Testis (tissue), 2 donors: Measurements from ENCODE around the gene COPS9.

Experiments used
- CTCF ChIP-seq, 3 experiments: fragments of 450-650 bp in 2 of 3; fragments of 200-600 bp in 1 of 3; sonication (generic) in 1 of 3; IDR thresholded peaks; one replicate each; pipeline ENCODE4 v1.5.1; 2016 to 2019; ENCODE audit warnings: antibody characterized with exemption in 3 of 3, mild to moderate bottlenecking in 2 of 3, moderate library complexity in 1 of 3
- POLR2A ChIP-seq: fragments of 450-650 bp; IDR thresholded peaks from one replicate; pipeline ENCODE4 v1.6.1; 2017; ENCODE audit warnings: antibody characterized with exemption, mild to moderate bottlenecking, moderate library complexity

- TF ChIP-seq POLR2A (no peak), CTCF (IDR thresholded peaks at IDR 0.05) (no peak)
These were observed 44.0 kb upstream of the COPS9 start for GRCh38 chr2:240179941-240180666.
